ENCODE measurements around the gene ANK2. TPM values are rescaled to one million over a fixed set of nuclear protein-coding genes. Genes with fewer than 3 reads are reported as not detected.

Gene ANK2
- total RNA-seq, 1 donor from 2014 or later: 1.6 TPM

- intact Hi-C loops (cut with micrococcal nuclease): no loop called here
Measured at GRCh38 chr4:113090954-113091353, 41.5 kb downstream of the ANK2 start.

DNA sequence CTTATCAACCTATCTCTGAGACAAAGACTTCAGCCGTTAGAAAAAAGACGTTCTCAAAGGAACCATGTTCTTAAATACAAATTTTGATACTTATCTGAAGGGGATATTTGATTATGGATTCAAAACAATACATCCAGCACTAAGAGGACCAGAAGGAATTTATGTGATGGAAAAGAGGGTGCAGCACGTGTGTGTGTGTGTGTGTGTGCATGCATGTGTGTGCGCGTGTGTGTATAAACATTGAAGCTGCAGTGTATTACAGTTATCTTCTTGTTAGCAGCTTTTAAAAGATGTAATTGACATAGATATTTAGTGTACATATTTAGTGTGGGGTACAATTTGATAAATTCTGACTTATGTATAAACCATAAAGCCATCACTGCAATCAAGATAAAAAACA lies 44.9 kb downstream of the ANK2 start:
- intact Hi-C loops (cut with micrococcal nuclease): no loop called here

GRCh38 chr4:113094802-113095201 lies 45.3 kb downstream of the ANK2 start:
- intact Hi-C loops (cut with micrococcal nuclease): no loop called here

GRCh38 chr4:113101669-113102068 lies 52.2 kb downstream of the ANK2 start:
- intact Hi-C loops (cut with micrococcal nuclease): no loop called here

DNA sequence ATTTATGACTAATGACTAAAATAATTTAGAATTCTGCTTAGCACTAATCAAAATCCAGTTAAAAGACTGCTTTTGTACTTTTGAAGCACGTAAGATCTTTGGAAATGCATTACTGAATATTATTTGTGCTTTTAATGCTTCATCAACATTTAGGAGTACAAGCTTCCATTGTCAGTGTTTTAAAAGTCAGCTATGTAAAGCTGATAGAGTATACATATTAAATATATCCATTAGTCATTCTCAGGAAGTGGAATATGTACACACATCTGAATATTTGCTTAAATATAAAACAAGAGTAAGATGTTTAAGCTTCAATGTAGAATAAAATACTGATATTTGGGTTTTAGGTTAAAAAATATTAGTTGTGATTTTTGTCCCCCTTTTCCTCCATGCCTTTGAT lies 54.1 kb downstream of the ANK2 start:
- intact Hi-C loops (cut with micrococcal nuclease): no loop called here

DNA sequence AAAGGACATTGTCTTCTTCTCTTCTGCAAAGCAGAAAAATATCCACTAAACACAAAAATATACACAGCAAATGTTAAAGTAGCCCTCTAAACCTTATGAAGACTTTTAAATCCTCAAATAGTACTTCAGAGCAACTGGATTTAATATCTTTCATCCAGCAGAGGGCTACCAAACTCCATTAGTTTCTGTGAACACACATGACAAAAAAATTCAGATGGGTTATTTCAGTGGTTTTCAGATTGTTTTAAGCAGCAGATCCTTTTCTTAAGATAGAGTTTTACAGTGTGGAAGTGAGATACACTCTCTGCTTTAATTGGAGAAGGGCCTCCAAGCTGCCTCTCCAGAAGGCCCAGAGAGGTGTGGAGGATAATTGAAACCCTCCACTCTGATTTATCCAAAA lies 56.7 kb downstream of the ANK2 start:
- intact Hi-C loops (cut with micrococcal nuclease): no loop called here

DNA sequence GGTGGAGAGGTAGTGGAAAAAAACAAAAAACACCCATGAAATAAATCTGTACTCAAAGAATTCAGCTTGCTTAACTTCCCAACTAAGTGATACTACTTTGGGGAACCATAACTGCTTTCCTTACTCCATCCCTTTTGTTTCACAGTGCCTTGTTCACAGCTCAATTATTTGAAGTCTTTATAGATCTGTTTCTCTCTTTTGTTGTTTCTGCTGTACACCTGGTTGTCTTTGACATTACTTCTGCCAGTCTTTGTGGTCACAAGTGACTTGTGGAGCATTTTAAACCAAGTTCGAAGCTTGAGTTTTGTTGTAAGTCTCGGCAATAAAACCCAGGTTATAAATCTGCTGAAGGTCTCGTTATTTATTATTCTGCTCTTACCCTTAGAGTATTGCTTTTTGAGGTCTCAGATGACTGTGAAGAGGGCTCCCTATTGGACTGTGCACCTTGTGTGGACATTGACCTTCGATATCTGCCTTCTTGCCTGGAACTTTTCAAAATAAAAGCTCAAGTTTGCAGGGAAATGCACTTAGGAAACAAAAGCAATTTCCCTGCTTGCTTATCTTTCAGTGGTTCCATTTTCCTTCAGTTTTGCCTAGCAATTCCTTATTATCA lies 59.8 kb downstream of the ANK2 start:
- intact Hi-C loops (cut with micrococcal nuclease): no loop called here

DNA sequence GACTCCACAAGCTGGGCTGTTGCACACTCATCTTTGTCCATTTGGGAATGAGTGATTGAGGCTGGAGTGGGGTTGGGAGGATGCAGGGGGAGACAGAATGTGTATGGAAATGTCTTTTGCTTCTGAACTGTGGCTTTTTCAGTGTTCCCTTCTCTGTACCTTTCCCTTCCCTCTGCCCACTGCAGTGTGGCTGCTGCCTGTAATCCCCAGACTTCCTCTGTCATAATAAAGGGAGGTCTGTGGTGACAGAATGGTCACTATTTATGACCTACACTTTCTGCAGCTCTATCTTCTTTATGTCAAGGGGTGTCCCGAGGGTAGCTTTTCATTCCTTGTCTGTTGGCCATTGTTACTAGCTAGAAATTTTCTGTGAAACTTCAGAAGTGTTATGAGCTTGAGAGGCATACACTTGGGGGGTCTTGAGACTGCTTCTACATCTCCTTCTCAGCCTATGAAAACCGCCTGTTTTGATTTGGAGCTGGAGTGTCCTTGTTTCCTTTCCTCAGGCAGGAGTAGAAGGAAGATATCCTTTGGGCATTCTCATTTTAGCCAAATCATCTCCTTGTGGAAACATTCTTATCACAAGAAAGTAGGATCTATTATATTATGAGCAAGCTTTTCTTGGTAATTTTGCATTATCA lies 63.0 kb downstream of the ANK2 start:
- intact Hi-C loops (cut with micrococcal nuclease): no loop called here

DNA sequence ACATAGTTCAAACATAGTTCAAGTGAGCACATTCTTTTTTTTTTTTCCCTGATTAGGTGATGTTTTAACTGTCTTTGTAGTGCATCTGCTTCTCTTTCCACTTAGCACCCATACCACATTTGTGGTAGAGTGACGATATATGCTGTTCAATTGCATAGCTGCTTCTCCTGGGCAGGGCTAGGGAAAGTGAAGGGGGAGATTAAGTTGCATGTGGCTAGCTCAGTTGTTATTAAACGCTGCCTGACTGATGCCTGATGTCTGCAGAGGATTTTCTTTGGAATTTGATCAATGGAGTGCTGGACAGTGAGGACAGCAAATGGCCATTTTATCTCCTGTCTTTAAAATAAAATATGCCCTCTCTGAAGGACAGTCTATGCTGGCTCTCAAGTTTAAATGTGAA lies 63.7 kb downstream of the ANK2 start:
- intact Hi-C loops (cut with micrococcal nuclease): no loop called here

DNA sequence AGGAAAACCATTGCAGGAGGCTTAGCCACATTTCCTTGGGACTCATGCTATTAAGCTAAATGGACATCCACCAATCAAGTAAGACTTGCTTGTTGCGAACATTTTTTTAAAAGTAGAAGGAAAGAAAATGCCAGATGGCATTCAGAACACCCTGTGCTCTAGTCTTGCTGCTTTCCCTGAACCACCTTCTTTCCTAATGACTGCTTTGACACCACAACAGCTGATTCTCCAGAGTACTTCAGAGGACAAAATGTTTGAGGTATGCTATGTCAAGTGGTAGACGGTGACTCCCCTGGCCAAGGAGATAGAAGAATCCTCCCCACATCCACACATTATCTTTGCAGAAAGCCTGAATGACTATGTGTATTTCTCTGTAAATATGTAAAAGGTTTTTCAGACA lies 65.4 kb downstream of the ANK2 start:
- intact Hi-C loops (cut with micrococcal nuclease): no loop called here

DNA sequence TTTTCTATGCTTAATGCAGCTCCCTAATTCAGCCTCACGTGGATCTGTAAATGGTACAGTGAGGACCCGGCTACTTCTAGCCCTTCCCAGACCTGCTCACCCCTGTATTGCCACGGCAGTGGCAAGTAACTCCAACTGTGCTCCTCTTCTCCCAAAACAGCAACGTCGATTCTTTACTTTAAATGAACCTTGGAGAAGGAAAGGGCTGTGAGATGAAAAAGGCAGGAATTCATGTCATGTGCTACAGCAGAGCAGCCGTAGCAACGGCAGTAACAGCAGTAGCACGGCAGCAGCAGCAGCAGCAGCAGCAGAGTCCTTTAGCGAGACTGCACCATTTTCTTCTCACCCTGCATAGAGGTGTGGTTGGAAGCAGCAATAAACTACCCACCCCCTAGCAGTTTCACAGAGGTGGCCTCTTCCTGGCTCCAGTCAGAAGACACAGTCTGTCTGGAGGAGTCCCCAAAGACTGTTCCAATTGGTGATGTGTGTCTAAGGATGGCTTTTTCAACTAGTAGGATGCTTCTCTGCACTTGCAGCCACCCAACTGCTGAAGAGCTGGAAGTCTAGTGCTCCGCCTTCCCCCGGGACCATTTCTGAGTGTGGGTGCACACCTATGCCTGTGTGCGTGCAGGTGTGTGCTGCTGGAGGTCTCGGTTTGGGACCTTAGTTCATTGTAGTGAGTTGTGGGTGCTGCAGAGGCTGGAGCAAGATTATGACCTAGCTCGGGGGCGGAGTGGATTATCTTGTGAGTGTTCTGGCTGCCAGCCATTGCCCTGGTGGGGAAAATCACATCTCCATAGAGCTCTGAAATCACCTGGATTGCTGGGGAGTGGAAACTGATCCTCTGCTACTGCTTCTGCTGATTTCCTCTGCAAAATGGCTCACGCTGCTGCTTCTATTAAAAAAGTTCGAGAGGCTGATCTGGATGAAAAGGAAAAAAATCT lies 67.2 kb downstream of the ANK2 start:
- intact Hi-C loops (cut with micrococcal nuclease): no loop called here

- intact Hi-C loops (cut with micrococcal nuclease): no loop called here
Measured at GRCh38 chr4:113117358-113117702, 67.9 kb downstream of the ANK2 start.

- intact Hi-C loops (cut with micrococcal nuclease): no loop called here
Measured at GRCh38 chr4:113122066-113122465, 72.6 kb downstream of the ANK2 start.

GRCh38 chr4:113125418-113125817 lies 76.0 kb downstream of the ANK2 start:
- intact Hi-C loops (cut with micrococcal nuclease): loop anchor here (2.0 kb wide), 1 partner anchor 13 kb away; no protein-coding TSS in a partner anchor

- intact Hi-C loops (cut with micrococcal nuclease): no loop called here
Measured at GRCh38 chr4:113131136-113131535, 81.7 kb downstream of the ANK2 start.

DNA sequence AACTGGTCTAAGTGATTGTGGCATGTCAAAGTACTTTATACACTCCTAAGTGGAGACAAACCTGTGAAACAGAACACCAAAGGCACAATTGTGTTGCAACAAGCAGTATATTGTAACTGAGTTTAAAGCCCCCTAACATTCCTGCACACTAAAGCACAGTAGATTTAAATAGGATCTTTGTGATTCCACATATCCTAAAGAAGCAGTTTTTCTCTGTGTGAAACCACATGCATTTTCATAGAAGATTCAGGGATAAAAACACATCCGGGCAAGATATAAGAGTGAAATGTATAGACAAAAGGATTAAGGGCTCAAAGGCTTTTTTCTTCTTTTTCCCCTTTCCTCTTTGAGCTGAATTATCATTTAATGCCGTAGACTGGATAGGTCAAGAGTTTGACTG lies 82.2 kb downstream of the ANK2 start:
- intact Hi-C loops (cut with micrococcal nuclease): no loop called here

- intact Hi-C loops (cut with micrococcal nuclease): no loop called here
Measured at GRCh38 chr4:113141901-113142346, 92.5 kb downstream of the ANK2 start.

- intact Hi-C loops (cut with micrococcal nuclease): no loop called here
Measured at GRCh38 chr4:113142351-113142750, 92.9 kb downstream of the ANK2 start.

GRCh38 chr4:113144091-113144490 lies 94.6 kb downstream of the ANK2 start:
- intact Hi-C loops (cut with micrococcal nuclease): no loop called here

GRCh38 chr4:113145147-113145518 lies 95.7 kb downstream of the ANK2 start:
- intact Hi-C loops (cut with micrococcal nuclease): no loop called here

- intact Hi-C loops (cut with micrococcal nuclease): no loop called here
Measured at GRCh38 chr4:113145519-113146291, 96.3 kb downstream of the ANK2 start.
